Endothelial cell (in vitro differentiated cells): Measurements from ENCODE around the gene HSPA5. TPM values are rescaled to one million over a fixed set of nuclear protein-coding genes. Genes with fewer than 3 reads are reported as not detected.
"Not testable (repeated sequence)": the region's sequence is repeated elsewhere in the genome, so short reads cannot be mapped to it uniquely, and the experiment has no call there.

Source experiments
- DNase-seq: peaks from one replicate; pipeline ENCODE4 v3.0.0; 2021; ENCODE audit warnings: low spot score
- H3K27ac Mint-ChIP-seq: one replicate; pipeline ENCODE4 v1.8.0; 2021; ENCODE audit warnings: mixed read lengths, inconsistent platforms; ENCODE audit not compliant: unreplicated experiment
- H3K27me3 Mint-ChIP-seq: one replicate; pipeline ENCODE4 v1.8.0; 2021; ENCODE audit warnings: mild to moderate bottlenecking, moderate library complexity, mixed read lengths, inconsistent platforms; ENCODE audit not compliant: unreplicated experiment
- H3K36me3 Mint-ChIP-seq: one replicate; pipeline ENCODE4 v1.8.0; 2021; ENCODE audit warnings: mild to moderate bottlenecking, low read depth, mixed read lengths, inconsistent platforms; ENCODE audit not compliant: unreplicated experiment
- H3K4me1 Mint-ChIP-seq: one replicate; pipeline ENCODE4 v1.8.0; 2021; ENCODE audit warnings: mild to moderate bottlenecking, mixed read lengths, inconsistent platforms; ENCODE audit not compliant: unreplicated experiment
- H3K4me3 Mint-ChIP-seq: one replicate; pipeline ENCODE4 v1.8.0; 2021; ENCODE audit warnings: mild to moderate bottlenecking, mixed read lengths, inconsistent platforms; ENCODE audit not compliant: unreplicated experiment
- H3K9me3 Mint-ChIP-seq: one replicate; pipeline ENCODE4 v1.8.0; 2021; ENCODE audit warnings: mixed read lengths, inconsistent platforms; ENCODE audit not compliant: unreplicated experiment
- total RNA-seq: library from RNA; stranded (reverse); fragmentation: NEBNext Ultra II Directional; extraction: Animal tissue kit (Norgen Biotek cat#: 25700); gene quantifications from one replicate; pipeline ENCODE4 v1.2.1, GENCODE V29; 2021; ENCODE audit not compliant: unreplicated experiment
- TF ChIP-seq, protein P1 (sequence below): fragments of 200-600 bp; sonication (generic); IDR thresholded peaks from one replicate; pipeline ENCODE4 v1.5.0; 2021; ENCODE audit warnings: antibody characterized with exemption; ENCODE audit not compliant: unreplicated experiment

The HSPA5 gene
- total RNA-seq, 1 donor from 2014 or later = 260 TPM

GRCh38 chr9:125202846-125203618 is 38.1 kb downstream of the HSPA5 start:
- no peak overlapping the region for H3K4me3 Mint-ChIP-seq

DNA sequence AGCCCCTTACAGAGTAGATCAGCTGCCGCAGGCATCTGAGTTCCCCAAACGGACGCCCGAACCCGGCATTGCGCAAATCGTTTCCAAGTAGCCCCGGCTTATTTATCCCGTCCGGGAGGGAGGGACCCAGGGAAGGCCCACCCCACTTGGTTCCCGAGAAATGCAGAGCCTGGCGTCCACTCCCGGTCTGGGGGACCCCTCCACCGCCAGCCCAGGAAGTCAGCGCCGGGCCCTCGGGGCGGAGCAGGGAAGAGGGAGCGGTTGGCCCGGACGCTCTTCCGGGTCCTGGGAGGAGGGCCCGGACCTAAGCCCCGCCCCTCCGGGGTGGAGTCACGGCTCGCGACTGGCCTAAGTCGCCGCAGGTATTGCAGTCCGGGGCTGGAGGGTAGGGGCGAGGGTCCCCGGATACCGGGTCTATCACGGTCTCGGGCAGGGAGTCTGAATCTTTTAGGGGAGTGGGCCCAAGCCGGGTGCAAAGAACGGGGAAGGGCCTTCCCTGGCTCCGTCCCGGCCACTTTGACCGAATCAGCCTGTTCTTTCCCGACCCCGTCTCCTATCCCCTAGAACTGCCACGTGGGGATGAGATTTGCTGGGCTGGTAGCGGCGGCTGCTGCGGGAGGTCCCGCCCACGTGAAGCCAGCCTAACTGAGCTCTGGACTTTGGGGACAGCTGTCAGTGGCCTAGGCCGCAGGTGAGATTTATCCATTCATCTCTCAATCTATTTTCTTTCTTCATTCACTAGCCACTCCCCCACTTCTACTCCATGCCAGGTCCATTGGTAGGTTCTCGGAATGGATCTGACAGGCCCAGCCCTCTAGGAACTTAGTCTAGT is 40.7 kb downstream of the HSPA5 start, which contains the start of gene RABEPK:
Gene RABEPK (plus strand): TSS at position 327 of the 832 bp plus-strand sequence. CDS start 2,472 bp downstream, outside the sequence.
- peaks cover 8% of the 10 kb centered on the region for H3K36me3 Mint-ChIP-seq
- peak within 1 kb of the TSS; percentile 92 for H3K4me3 Mint-ChIP-seq
- peak within 1 kb of the TSS; percentile 61 for H3K27ac Mint-ChIP-seq
- peak; percentile 93 for DNase-seq
- TF ChIP-seq, protein P1, sequence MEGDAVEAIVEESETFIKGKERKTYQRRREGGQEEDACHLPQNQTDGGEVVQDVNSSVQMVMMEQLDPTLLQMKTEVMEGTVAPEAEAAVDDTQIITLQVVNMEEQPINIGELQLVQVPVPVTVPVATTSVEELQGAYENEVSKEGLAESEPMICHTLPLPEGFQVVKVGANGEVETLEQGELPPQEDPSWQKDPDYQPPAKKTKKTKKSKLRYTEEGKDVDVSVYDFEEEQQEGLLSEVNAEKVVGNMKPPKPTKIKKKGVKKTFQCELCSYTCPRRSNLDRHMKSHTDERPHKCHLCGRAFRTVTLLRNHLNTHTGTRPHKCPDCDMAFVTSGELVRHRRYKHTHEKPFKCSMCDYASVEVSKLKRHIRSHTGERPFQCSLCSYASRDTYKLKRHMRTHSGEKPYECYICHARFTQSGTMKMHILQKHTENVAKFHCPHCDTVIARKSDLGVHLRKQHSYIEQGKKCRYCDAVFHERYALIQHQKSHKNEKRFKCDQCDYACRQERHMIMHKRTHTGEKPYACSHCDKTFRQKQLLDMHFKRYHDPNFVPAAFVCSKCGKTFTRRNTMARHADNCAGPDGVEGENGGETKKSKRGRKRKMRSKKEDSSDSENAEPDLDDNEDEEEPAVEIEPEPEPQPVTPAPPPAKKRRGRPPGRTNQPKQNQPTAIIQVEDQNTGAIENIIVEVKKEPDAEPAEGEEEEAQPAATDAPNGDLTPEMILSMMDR = no peak
- peaks cover 2% of the 10 kb centered on the region for H3K27me3 Mint-ChIP-seq
- H3K4me1 Mint-ChIP-seq = peaks cover 6% of the 10 kb centered on the region
- no peaks in the 10 kb centered on the region for H3K9me3 Mint-ChIP-seq

More at GRCh38 chr9:125202846-125203618, 38.1 kb downstream of the HSPA5 start:
- no peak overlapping the region for H3K27ac Mint-ChIP-seq
- no peaks in the 10 kb centered on the region for H3K9me3 Mint-ChIP-seq
- peaks cover 2% of the 10 kb centered on the region for H3K27me3 Mint-ChIP-seq
- TF ChIP-seq, protein P1 = no peak
- no peak for DNase-seq
- H3K4me1 Mint-ChIP-seq = peaks cover 6% of the 10 kb centered on the region
- H3K36me3 Mint-ChIP-seq = peaks cover 9% of the 10 kb centered on the region

DNA sequence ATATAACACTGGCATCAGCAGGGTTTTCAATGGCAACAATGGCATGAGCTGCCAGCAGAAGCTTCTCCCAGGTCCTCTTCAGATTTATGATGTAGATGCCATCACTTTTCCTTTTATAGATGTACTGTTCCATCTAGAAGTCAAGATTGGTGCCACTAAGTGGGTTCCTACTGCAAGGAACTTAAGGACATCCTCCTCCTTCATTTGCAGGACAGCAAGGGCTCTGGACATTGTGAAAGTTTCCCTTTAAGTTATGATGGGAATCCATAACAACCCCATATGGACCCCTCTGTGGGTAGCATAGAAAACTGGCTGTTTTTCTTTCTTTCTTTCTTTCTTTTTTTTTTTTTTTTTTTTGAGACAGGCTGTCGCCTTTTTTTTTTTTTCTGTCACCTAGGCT is 45.6 kb downstream of the HSPA5 start:
- not testable (repeated sequence) for H3K4me1 Mint-ChIP-seq, DNase-seq

DNA sequence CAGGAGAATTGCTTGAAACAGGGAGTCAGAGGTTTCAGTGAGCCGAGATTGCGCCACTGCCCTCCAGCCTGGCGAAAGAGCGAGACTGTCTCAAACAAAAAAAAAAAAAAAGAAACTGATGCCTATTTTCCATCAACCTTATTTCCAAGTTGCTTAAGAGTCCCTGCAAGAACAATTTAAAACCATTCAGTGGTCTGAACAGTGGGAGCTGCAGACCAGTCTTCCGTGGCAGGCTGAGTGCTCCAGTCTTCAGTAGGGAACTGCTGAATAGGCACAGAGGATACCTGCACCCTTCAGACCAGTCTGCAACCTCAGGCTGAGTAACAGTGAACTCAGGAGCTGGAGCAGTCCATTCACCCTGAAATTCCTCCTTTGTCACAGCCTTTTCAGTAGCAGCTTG is 46.7 kb downstream of the HSPA5 start:
- DNase-seq, H3K27me3 Mint-ChIP-seq, H3K4me1 Mint-ChIP-seq, H3K4me3 Mint-ChIP-seq, H3K27ac Mint-ChIP-seq, H3K36me3 Mint-ChIP-seq, H3K9me3 Mint-ChIP-seq: not testable (repeated sequence)

More for the DNA sequence above, 45.6 kb downstream of the HSPA5 start:
- not testable (repeated sequence) for H3K27me3 Mint-ChIP-seq, H3K4me3 Mint-ChIP-seq, H3K36me3 Mint-ChIP-seq, H3K27ac Mint-ChIP-seq, H3K9me3 Mint-ChIP-seq

- H3K4me3 Mint-ChIP-seq = peak overlapping the region; percentile 97
- H3K4me1 Mint-ChIP-seq = peaks cover 10% of the 10 kb centered on the region
- no peaks in the 10 kb centered on the region for H3K36me3 Mint-ChIP-seq
- TF ChIP-seq, protein P1 = no peak
- no peaks in the 10 kb centered on the region for H3K27me3 Mint-ChIP-seq
- no peaks in the 10 kb centered on the region for H3K9me3 Mint-ChIP-seq
- DNase-seq = no peak
- peak overlapping the region; percentile 92 for H3K27ac Mint-ChIP-seq
Observed at GRCh38 chr9:125190361-125190801, 50.8 kb downstream of the HSPA5 start.
